ENCODE results near the gene GLP2R. TPM values are rescaled to one million over a fixed set of nuclear protein-coding genes. Genes with fewer than 3 reads are reported as not detected.

GLP2R gene
- total RNA-seq, 1 experiment from 2014 or later, result 0.08 TPM

GRCh38 chr17:9932491-9932890, 106.8 kb downstream of the GLP2R start:
- CTCF ChIA-PET, result no interaction called here
- no peaks in the 10 kb centered on the region for H3K9me3 ChIP-seq (ENCODE audit: control insufficient read depth, insufficient read depth, low read depth, low read length)
- ATAC-seq (no peak), DNase-seq (ENCODE audit: low read depth, low spot score) (no peak)
- no peak overlapping the region for H3K27ac ChIP-seq (ENCODE audit: low read length)
- no TSS peak for BruUV-seq (replicated peaks)
- POLR2A ChIA-PET, result no interaction called here
- H3K36me3 ChIP-seq (ENCODE audit: control insufficient read depth, insufficient read depth, low read length), result no peaks in the 10 kb centered on the region
- intact Hi-C loops (cut with micrococcal nuclease; ENCODE audit: unreplicated experiment), result no loop called here
- TF ChIP-seq TCF7L2 (IDR thresholded peaks at IDR 0.05; ENCODE audit: low read depth, low read length) (no peak), REST (IDR thresholded peaks at IDR 0.05; ENCODE audit: insufficient read depth in 1 of 2, low read depth in 2 of 2, low read length in 1 of 2) (no peak), CTCF (IDR thresholded peaks at IDR 0.05) (no peak), SIN3A (IDR thresholded peaks at IDR 0.05; ENCODE audit: borderline replicate concordance, insufficient read depth, low read depth, low read length) (no peak), POLR2AphosphoS5 (IDR thresholded peaks at IDR 0.05; ENCODE audit: low read depth, low read length) (no peak)
- H3K4me1 ChIP-seq (ENCODE audit: control insufficient read depth, insufficient read depth, low read length), result no peaks in the 10 kb centered on the region
- peaks cover 11% of the 10 kb centered on the region for H3K27me3 ChIP-seq (ENCODE audit: control insufficient read depth, insufficient read depth, low read length)
- no peak overlapping the region for H3K4me3 ChIP-seq (ENCODE audit: low read depth in 2 of 2, low read length in 2 of 2)
- in situ Hi-C loops (cut with HindIII; ENCODE audit: low pct_unique_long_range_greater_than_20kb, low sequenced_read_pairs), result no loop called here

GRCh38 chr17:9934331-9934730, 108.6 kb downstream of the GLP2R start:
- ChIA-PET POLR2A (no interaction called here), CTCF (interaction anchor here (0.6 kb wide), 1 partner anchor 26 kb away, joined by 3 read pairs; no protein-coding TSS in a partner anchor)
- in situ Hi-C loops (cut with HindIII; ENCODE audit: low pct_unique_long_range_greater_than_20kb, low sequenced_read_pairs), result no loop called here
- BruUV-seq (replicated peaks), result no TSS peak
- no peak for ATAC-seq
- H3K4me3 ChIP-seq (ENCODE audit: low read depth in 2 of 2, low read length in 2 of 2), result no peak overlapping the region
- intact Hi-C loops (cut with micrococcal nuclease; ENCODE audit: unreplicated experiment), result no loop called here
- H3K4me1 ChIP-seq (ENCODE audit: control insufficient read depth, insufficient read depth, low read length), result no peaks in the 10 kb centered on the region
- DNase-seq (ENCODE audit: low read depth, low spot score), result no peak
- H3K27ac ChIP-seq (ENCODE audit: low read length), result no peak overlapping the region
- H3K27me3 ChIP-seq (ENCODE audit: control insufficient read depth, insufficient read depth, low read length), result peaks cover 10% of the 10 kb centered on the region
- H3K36me3 ChIP-seq (ENCODE audit: control insufficient read depth, insufficient read depth, low read length), result no peaks in the 10 kb centered on the region
- H3K9me3 ChIP-seq (ENCODE audit: control insufficient read depth, insufficient read depth, low read depth, low read length), result no peaks in the 10 kb centered on the region
- TF ChIP-seq CTCF (IDR thresholded peaks at IDR 0.05) (no peak), SIN3A (IDR thresholded peaks at IDR 0.05; ENCODE audit: borderline replicate concordance, insufficient read depth, low read depth, low read length) (no peak), TCF7L2 (IDR thresholded peaks at IDR 0.05; ENCODE audit: low read depth, low read length) (no peak), REST (IDR thresholded peaks at IDR 0.05; ENCODE audit: insufficient read depth in 1 of 2, low read depth in 2 of 2, low read length in 1 of 2) (no peak), POLR2AphosphoS5 (IDR thresholded peaks at IDR 0.05; ENCODE audit: low read depth, low read length) (no peak)

All from Panc1 (cell line).